Thyroid gland (tissue), 4 donors: ENCODE measurements around the gene TMEM132D. TPM values are rescaled to one million over a fixed set of nuclear protein-coding genes. Genes with fewer than 3 reads are reported as not detected.

Source experiments
- DNase-seq, 2 donors: peaks; one replicate each; pipeline ENCODE4 v3.0.0-alpha.2; 2019
- H3K27ac ChIP-seq, 3 donors: fragments of 200-600 bp; sonication (generic); 1 replicate in 2 of 3; 2 replicates in 1 of 3; pipeline ENCODE4 v1.5.1; 2016 to 2019; ENCODE audit warnings: mild to moderate bottlenecking in 1 of 3, moderate library complexity in 1 of 3
- H3K27me3 ChIP-seq: fragments of 200-600 bp; sonication (generic); one replicate; pipeline ENCODE4 v1.5.1; 2019
- H3K36me3 ChIP-seq, 2 donors: fragments of 200-600 bp; sonication (generic); one replicate each; pipeline ENCODE4 v1.5.1; 2016 to 2019
- H3K4me1 ChIP-seq, 2 donors: fragments of 200-600 bp; sonication (generic); one replicate each; pipeline ENCODE4 v1.5.1; 2017 to 2019
- H3K4me3 ChIP-seq, 3 donors: fragments of 200-600 bp; sonication (generic); replicated peaks in 1 of 3; 1 replicate in 2 of 3; 2 replicates in 1 of 3; pipeline ENCODE4 v1.5.1; 2016; ENCODE audit warnings: mild to moderate bottlenecking in 1 of 3
- H3K9me3 ChIP-seq: fragments of 200-600 bp; sonication (generic); one replicate; pipeline ENCODE4 v1.5.1; 2017
- POLR2A ChIP-seq, 2 donors: fragments of 450-650 bp; IDR thresholded peaks; one replicate each; pipeline ENCODE4 v1.6.1; 2017; ENCODE audit warnings: antibody characterized with exemption in 2 of 2, mild to moderate bottlenecking in 2 of 2, moderate library complexity in 1 of 2
- WGBS, 2 donors: methylation state at CpG; one replicate each; pipeline ENCODE4 v1.1.5; 2017; 5-methylcytosine and 5-hydroxymethylcytosine counted together
- intact Hi-C: fragments of 100-400 bp; cut with DNase I; formaldehyde crosslinking; loops from one replicate; pipeline ENCODE4 v1.15.1; 2023
- total RNA-seq, 4 donors: library from RNA; depleted of rRNA; stranded (reverse); fragments of >200 nt; gene quantifications; one replicate each; pipeline ENCODE4 v1.2.3, GENCODE V29; 2016
- TF ChIP-seq, protein P1 (sequence below), 6 experiments: fragments of 200-600 bp in 3 of 6; fragments of 450-650 bp in 3 of 6; sonication (generic) in 3 of 6; IDR thresholded peaks; one replicate each; pipeline ENCODE4 v1.5.1; 2016 to 2019; ENCODE audit warnings: antibody characterized with exemption in 6 of 6, mild to moderate bottlenecking in 2 of 6, inconsistent platforms in 1 of 6, moderate library complexity in 1 of 6

The TMEM132D gene
- total RNA-seq, 4 donors from 2014 or later, result not detected

- no peaks in the 10 kb centered on the region for H3K9me3 ChIP-seq
- DNase-seq, result no peak
- H3K36me3 ChIP-seq, result no peaks in the 10 kb centered on the region
- H3K27ac ChIP-seq, result no peak overlapping the region
- no peak for TF ChIP-seq POLR2A (IDR thresholded peaks at IDR 0.05)
- TF ChIP-seq, protein P1, sequence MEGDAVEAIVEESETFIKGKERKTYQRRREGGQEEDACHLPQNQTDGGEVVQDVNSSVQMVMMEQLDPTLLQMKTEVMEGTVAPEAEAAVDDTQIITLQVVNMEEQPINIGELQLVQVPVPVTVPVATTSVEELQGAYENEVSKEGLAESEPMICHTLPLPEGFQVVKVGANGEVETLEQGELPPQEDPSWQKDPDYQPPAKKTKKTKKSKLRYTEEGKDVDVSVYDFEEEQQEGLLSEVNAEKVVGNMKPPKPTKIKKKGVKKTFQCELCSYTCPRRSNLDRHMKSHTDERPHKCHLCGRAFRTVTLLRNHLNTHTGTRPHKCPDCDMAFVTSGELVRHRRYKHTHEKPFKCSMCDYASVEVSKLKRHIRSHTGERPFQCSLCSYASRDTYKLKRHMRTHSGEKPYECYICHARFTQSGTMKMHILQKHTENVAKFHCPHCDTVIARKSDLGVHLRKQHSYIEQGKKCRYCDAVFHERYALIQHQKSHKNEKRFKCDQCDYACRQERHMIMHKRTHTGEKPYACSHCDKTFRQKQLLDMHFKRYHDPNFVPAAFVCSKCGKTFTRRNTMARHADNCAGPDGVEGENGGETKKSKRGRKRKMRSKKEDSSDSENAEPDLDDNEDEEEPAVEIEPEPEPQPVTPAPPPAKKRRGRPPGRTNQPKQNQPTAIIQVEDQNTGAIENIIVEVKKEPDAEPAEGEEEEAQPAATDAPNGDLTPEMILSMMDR (IDR thresholded peaks at IDR 0.05), result no peak
- H3K27me3 ChIP-seq, result no peaks in the 10 kb centered on the region
- intact Hi-C loops, result no loop called here
- WGBS, 2 donors, result 77 to 85% methylated on average over 6 of the region's 6 CpGs
- H3K4me1 ChIP-seq, result no peaks in the 10 kb centered on the region
- no peak overlapping the region for H3K4me3 ChIP-seq
These were observed 150.2 kb downstream of the TMEM132D start for GRCh38 chr12:129753586-129753985.

DNA sequence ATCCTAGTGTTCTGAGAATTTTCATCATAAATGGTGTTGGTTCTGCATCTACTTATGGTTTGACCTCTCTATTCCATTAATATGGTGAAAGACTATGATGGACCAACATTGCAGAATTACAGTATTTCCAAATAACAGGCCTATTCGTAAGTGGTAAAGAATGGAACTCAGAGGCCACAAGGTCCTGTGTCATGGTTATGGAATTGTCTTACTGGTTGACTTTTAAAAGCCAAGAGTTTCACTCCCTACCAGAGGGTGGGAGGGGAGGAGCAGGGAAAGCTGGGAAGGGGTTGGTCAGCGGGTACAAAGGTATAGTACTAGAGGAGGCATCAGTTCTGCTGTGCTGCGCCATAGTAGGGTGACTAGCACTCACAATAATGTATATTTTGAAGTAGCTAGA lies 153.4 kb downstream of the TMEM132D start:
- TF ChIP-seq, protein P1 (IDR thresholded peaks at IDR 0.05), result no peak
- TF ChIP-seq POLR2A (IDR thresholded peaks at IDR 0.05), result no peak
- H3K4me3 ChIP-seq, result no peak overlapping the region
- no peaks in the 10 kb centered on the region for H3K27me3 ChIP-seq
- no peak overlapping the region for H3K27ac ChIP-seq
- H3K36me3 ChIP-seq, result no peaks in the 10 kb centered on the region
- intact Hi-C loops, result no loop called here
- H3K9me3 ChIP-seq, result no peaks in the 10 kb centered on the region
- 74 to 87% methylated on average over 3 of the region's 3 CpGs for WGBS, 2 donors
- DNase-seq, result no peak
- H3K4me1 ChIP-seq, result no peaks in the 10 kb centered on the region

DNA sequence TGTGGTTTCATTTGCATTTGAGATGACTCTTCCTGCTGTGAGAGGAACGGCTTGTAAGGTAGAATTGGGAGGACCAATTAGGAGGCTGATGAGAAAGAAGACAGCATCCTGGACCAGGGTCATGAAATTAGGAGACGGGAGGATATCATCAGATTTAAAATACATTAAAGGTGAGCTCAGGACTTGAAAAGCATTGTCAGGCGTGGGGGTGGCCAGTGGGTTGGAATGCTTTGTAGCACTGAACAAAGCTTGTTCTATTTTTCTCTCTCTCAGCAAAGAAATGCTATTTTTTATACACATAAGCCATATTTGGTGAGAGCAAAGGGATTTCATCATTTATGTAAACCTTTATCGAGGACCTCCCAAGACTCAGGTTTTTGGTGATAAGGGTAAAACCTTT lies 157.5 kb downstream of the TMEM132D start:
- Histone ChIP-seq H3K27me3 (no peaks in the 10 kb centered on the region), H3K36me3 (no peaks in the 10 kb centered on the region), H3K4me3 (no peak overlapping the region), H3K9me3 (no peaks in the 10 kb centered on the region), H3K4me1 (no peaks in the 10 kb centered on the region), H3K27ac (no peak overlapping the region)
- DNase-seq, result no peak
- 84 to 86% methylated on average over 4 of the region's 4 CpGs for WGBS, 2 donors
- intact Hi-C loops, result no loop called here
- TF ChIP-seq, protein P1 (IDR thresholded peaks at IDR 0.05), result no peak
- TF ChIP-seq POLR2A (IDR thresholded peaks at IDR 0.05), result no peak

DNA sequence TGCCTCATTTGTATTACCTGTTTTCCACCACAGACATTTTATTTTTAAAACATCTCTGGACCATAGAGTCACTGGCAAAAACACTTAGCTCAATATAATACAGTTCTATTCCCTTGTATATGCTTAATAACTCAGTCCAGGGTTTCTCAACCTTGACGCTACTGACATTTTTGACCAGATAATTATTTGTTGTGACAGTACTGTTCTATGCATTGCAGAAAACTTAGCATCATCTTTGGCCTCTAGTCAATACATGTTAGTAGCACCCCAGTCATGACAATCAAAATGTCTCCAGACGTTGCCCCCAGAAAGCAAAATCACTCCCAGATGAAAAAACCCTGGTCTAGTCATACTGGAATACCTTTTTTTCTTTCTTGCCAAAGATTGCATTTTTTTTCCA lies 174.7 kb downstream of the TMEM132D start:
- no peak for TF ChIP-seq POLR2A (IDR thresholded peaks at IDR 0.05)
- TF ChIP-seq, protein P1 (IDR thresholded peaks at IDR 0.05), result no peak
- intact Hi-C loops, result no loop called here
- 81 to 83% methylated on average over 2 of the region's 2 CpGs for WGBS, 2 donors
- no peak overlapping the region for H3K4me3 ChIP-seq
- H3K27me3 ChIP-seq, result no peaks in the 10 kb centered on the region
- no peaks in the 10 kb centered on the region for H3K36me3 ChIP-seq
- no peak for DNase-seq
- H3K9me3 ChIP-seq, result no peaks in the 10 kb centered on the region
- no peak overlapping the region for H3K27ac ChIP-seq
- H3K4me1 ChIP-seq, result no peaks in the 10 kb centered on the region

GRCh38 chr12:129727100-129727499 lies 176.7 kb downstream of the TMEM132D start:
- DNase-seq, result no peak
- Histone ChIP-seq H3K4me1 (no peaks in the 10 kb centered on the region), H3K36me3 (no peaks in the 10 kb centered on the region), H3K27me3 (no peaks in the 10 kb centered on the region), H3K9me3 (no peaks in the 10 kb centered on the region), H3K27ac (no peak overlapping the region), H3K4me3 (no peak overlapping the region)
- 85% methylated on average over 3 of the region's 3 CpGs for WGBS, 2 donors
- intact Hi-C loops, result no loop called here
- TF ChIP-seq POLR2A (IDR thresholded peaks at IDR 0.05), result no peak
- TF ChIP-seq, protein P1 (IDR thresholded peaks at IDR 0.05), result no peak
